ENCODE results near the gene IL17RD. TPM values are rescaled to one million over a fixed set of nuclear protein-coding genes. Genes with fewer than 3 reads are reported as not detected.

The IL17RD gene
- total RNA-seq, 1 experiment from 2014 or later: 3.1 TPM

DNA sequence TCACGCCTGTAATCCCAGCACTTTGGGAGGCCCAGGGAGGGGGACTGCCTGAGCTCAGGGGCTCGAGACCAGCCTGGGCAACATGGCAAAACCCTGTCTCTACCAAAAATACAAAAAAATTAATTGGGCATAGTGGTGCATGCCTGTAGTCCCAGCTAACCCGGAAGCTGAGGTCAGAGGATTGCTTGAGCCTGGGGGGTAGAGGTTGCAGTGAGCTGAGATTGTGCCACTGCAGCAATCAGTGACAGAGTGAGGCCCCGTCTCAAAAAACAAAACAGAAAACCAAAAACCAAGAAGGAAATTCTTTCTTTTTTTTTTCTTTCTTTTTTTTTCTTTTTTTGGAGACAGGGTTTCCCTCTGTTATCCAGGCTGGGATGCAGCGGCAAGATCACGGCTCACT lies 101.2 kb downstream of the IL17RD start:
- Histone ChIP-seq H3K4me3 (ENCODE audit: low read depth, low read length) (no peak overlapping the region), H3K4me1 (peaks cover 13% of the 10 kb centered on the region; the same call in 1 of the 2 replicates), H3K27me3 (replicated peaks; ENCODE audit: control insufficient read depth, insufficient read depth, low read length) (no peaks in the 10 kb centered on the region), H3K36me3 (ENCODE audit: control insufficient read depth, insufficient read depth, low read length) (no peaks in the 10 kb centered on the region), H3K9me3 (no peaks in the 10 kb centered on the region)
- DNase-seq: no peak
- ChIA-PET POLR2A (no interaction called here), CTCF (no interaction called here)
- Mint-ChIP-seq H3K9me3 (ENCODE audit: unreplicated experiment) (no peaks in the 10 kb centered on the region), H3K4me3 (ENCODE audit: unreplicated experiment) (no peak overlapping the region), H3K4me1 (ENCODE audit: low read depth, unreplicated experiment) (peaks cover 27% of the 10 kb centered on the region), H3K36me3 (ENCODE audit: insufficient read depth, unreplicated experiment) (no peaks in the 10 kb centered on the region), H3K27ac (ENCODE audit: unreplicated experiment) (no peak overlapping the region), H3K27me3 (ENCODE audit: insufficient read depth, unreplicated experiment) (no peaks in the 10 kb centered on the region)
- TF ChIP-seq, protein P1, sequence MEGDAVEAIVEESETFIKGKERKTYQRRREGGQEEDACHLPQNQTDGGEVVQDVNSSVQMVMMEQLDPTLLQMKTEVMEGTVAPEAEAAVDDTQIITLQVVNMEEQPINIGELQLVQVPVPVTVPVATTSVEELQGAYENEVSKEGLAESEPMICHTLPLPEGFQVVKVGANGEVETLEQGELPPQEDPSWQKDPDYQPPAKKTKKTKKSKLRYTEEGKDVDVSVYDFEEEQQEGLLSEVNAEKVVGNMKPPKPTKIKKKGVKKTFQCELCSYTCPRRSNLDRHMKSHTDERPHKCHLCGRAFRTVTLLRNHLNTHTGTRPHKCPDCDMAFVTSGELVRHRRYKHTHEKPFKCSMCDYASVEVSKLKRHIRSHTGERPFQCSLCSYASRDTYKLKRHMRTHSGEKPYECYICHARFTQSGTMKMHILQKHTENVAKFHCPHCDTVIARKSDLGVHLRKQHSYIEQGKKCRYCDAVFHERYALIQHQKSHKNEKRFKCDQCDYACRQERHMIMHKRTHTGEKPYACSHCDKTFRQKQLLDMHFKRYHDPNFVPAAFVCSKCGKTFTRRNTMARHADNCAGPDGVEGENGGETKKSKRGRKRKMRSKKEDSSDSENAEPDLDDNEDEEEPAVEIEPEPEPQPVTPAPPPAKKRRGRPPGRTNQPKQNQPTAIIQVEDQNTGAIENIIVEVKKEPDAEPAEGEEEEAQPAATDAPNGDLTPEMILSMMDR (IDR thresholded peaks at IDR 0.05; ENCODE audit: insufficient read depth in 1 of 2, low read depth in 1 of 2, low read length in 1 of 2, severe bottlenecking in 1 of 2, unreplicated experiment in 1 of 2): no peak
- intact Hi-C loops (cut with micrococcal nuclease; ENCODE audit: unreplicated experiment): loop anchor here (5.0 kb wide), 1 partner anchor 67 kb away; no protein-coding TSS in a partner anchor
- no TSS peak for BruUV-seq (replicated peaks)

DNA sequence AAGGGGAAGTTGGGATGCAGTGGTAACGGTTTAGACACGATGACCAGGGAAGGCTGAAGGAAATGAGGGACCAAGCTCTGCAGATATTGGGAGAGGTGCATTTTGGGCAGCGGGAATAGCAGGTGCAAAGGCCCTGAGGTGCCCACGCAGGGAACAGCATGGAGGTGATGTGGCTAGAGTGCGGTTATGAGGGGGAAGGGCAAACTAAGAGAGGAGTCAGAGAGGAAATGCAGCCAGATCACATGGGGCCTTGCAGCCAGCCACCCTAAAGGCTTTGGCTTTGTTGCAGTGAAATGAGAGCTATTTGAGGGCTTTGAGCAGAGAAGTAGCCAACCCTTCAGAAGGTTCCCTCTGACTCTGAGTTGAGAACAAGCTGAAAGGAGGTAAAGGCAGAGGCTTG lies 102.1 kb downstream of the IL17RD start:
- H3K9me3 Mint-ChIP-seq (ENCODE audit: unreplicated experiment): no peaks in the 10 kb centered on the region
- Histone ChIP-seq H3K9me3 (no peaks in the 10 kb centered on the region), H3K36me3 (ENCODE audit: control insufficient read depth, insufficient read depth, low read length) (no peaks in the 10 kb centered on the region), H3K4me3 (ENCODE audit: low read depth, low read length) (no peak overlapping the region), H3K27me3 (replicated peaks; ENCODE audit: control insufficient read depth, insufficient read depth, low read length) (no peaks in the 10 kb centered on the region), H3K4me1 (peaks cover 13% of the 10 kb centered on the region; the same call in 1 of the 2 replicates)
- POLR2A ChIA-PET: no interaction called here
- intact Hi-C loops (cut with micrococcal nuclease; ENCODE audit: unreplicated experiment): loop anchor here (5.0 kb wide), 1 partner anchor 66 kb away; no protein-coding TSS in a partner anchor
- H3K4me3 Mint-ChIP-seq (ENCODE audit: unreplicated experiment): no peak overlapping the region
- TF ChIP-seq, protein P1 (IDR thresholded peaks at IDR 0.05; ENCODE audit: insufficient read depth in 1 of 2, low read depth in 1 of 2, low read length in 1 of 2, severe bottlenecking in 1 of 2, unreplicated experiment in 1 of 2): no peak
- peaks cover 27% of the 10 kb centered on the region for H3K4me1 Mint-ChIP-seq (ENCODE audit: low read depth, unreplicated experiment)
- no peaks in the 10 kb centered on the region for H3K36me3 Mint-ChIP-seq (ENCODE audit: insufficient read depth, unreplicated experiment)
- H3K27me3 Mint-ChIP-seq (ENCODE audit: insufficient read depth, unreplicated experiment): no peaks in the 10 kb centered on the region
- BruUV-seq (replicated peaks): no TSS peak
- H3K27ac Mint-ChIP-seq (ENCODE audit: unreplicated experiment): no peak overlapping the region
- CTCF ChIA-PET: no interaction called here
- DNase-seq: no peak

DNA sequence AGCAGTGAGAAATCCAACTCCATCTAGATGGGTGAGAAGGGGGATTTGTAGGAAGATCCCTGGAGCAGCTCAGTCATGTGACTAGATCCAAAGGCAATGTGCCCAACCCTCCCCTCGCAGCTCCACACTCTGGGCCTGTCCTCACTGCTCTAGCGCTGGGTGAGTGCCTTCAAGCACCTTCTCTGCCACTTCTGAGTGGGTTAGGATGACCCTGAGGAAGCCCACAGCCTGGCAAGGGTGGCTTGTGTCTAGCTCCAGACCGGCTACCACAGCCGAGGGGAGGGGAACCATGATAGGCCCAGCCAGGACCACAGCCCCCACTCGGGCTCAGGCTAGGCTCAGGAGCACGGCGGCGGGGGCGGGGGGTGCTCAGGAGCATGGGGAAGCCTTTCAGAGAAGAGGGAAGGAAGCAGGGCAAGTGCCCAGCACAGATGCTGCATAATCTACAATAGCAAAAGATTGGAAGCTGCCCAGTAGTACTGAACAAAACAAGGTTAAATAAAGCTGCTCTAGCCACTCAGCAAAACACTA lies 103.0 kb downstream of the IL17RD start:
- Mint-ChIP-seq H3K4me3 (ENCODE audit: unreplicated experiment) (no peak overlapping the region), H3K9me3 (ENCODE audit: unreplicated experiment) (no peaks in the 10 kb centered on the region), H3K27me3 (ENCODE audit: insufficient read depth, unreplicated experiment) (no peaks in the 10 kb centered on the region), H3K27ac (ENCODE audit: unreplicated experiment) (no peak overlapping the region), H3K36me3 (ENCODE audit: insufficient read depth, unreplicated experiment) (no peaks in the 10 kb centered on the region), H3K4me1 (ENCODE audit: low read depth, unreplicated experiment) (peaks cover 27% of the 10 kb centered on the region)
- no TSS peak for BruUV-seq (replicated peaks)
- TF ChIP-seq, protein P1 (IDR thresholded peaks at IDR 0.05; ENCODE audit: insufficient read depth in 1 of 2, low read depth in 1 of 2, low read length in 1 of 2, severe bottlenecking in 1 of 2, unreplicated experiment in 1 of 2): no peak
- intact Hi-C loops (cut with micrococcal nuclease; ENCODE audit: unreplicated experiment): loop anchor here (5.0 kb wide), 1 partner anchor 65 kb away; no protein-coding TSS in a partner anchor
- H3K4me3 ChIP-seq (ENCODE audit: low read depth, low read length): no peak overlapping the region
- no peaks in the 10 kb centered on the region for H3K36me3 ChIP-seq (ENCODE audit: control insufficient read depth, insufficient read depth, low read length)
- H3K27me3 ChIP-seq (replicated peaks; ENCODE audit: control insufficient read depth, insufficient read depth, low read length): no peaks in the 10 kb centered on the region
- no peak for DNase-seq
- ChIA-PET CTCF (no interaction called here), POLR2A (interaction anchor here (0.6 kb wide), 1 partner anchor 168 kb away, joined by 5 read pairs; no protein-coding TSS in a partner anchor)
- peaks cover 13% of the 10 kb centered on the region; the same call in 1 of the 2 replicates for H3K4me1 ChIP-seq
- H3K9me3 ChIP-seq: no peaks in the 10 kb centered on the region

Data from Caco-2 (cell line).